Measurements from ENCODE around the gene PTER.

Gene PTER

GRCh38 chr10:16436758-16437539 is at the start of gene PTER:
TSS of gene PTER (plus strand) at chr10:16437010. CDS start at chr10:16484385, 47,375 bp downstream.
- peak; percentile 91 to 99 for DNase-seq (ENCODE audit: low read depth in 2 of 2)

- no peak for DNase-seq (ENCODE audit: low read depth in 2 of 2)
These were observed 44.2 kb upstream of the PTER start for GRCh38 chr10:16392531-16393069.

- no peak for DNase-seq (ENCODE audit: low read depth in 2 of 2)
These were observed 43.4 kb upstream of the PTER start for GRCh38 chr10:16393271-16393858.

- no peak for DNase-seq (ENCODE audit: low read depth in 2 of 2)
These were observed 35.4 kb upstream of the PTER start for GRCh38 chr10:16401416-16401815.

GRCh38 chr10:16408379-16408778 is 28.4 kb upstream of the PTER start:
- no peak for DNase-seq (ENCODE audit: low read depth in 2 of 2)

GRCh38 chr10:16417341-16417740 is 19.5 kb upstream of the PTER start:
- DNase-seq (ENCODE audit: low read depth in 2 of 2): no peak

- no peak for DNase-seq (ENCODE audit: low read depth in 2 of 2)
These were observed 13.2 kb upstream of the PTER start for GRCh38 chr10:16423599-16423998.

GRCh38 chr10:16425449-16425848 is 11.4 kb upstream of the PTER start:
- DNase-seq (ENCODE audit: low read depth in 2 of 2): no peak

GRCh38 chr10:16429539-16429938 is 7.3 kb upstream of the PTER start:
- DNase-seq (ENCODE audit: low read depth in 2 of 2): no peak

- DNase-seq (ENCODE audit: low read depth in 2 of 2): no peak
These were observed 448 bp upstream of the PTER start for GRCh38 chr10:16436367-16436757.

- DNase-seq (ENCODE audit: low read depth in 2 of 2): no peak
These were observed 707 bp downstream of the PTER start for GRCh38 chr10:16437540-16437894.

GRCh38 chr10:16439295-16439694 is 2.5 kb downstream of the PTER start:
- no peak for DNase-seq (ENCODE audit: low read depth in 2 of 2)

- no peak for DNase-seq (ENCODE audit: low read depth in 2 of 2)
These were observed 3.8 kb downstream of the PTER start for GRCh38 chr10:16440396-16441133.

- DNase-seq (ENCODE audit: low read depth in 2 of 2): no peak
These were observed 4.5 kb downstream of the PTER start for GRCh38 chr10:16441173-16441840.

GRCh38 chr10:16442914-16443313 is 6.1 kb downstream of the PTER start:
- DNase-seq (ENCODE audit: low read depth in 2 of 2): no peak

GRCh38 chr10:16445770-16446469 is 9.1 kb downstream of the PTER start:
- no peak for DNase-seq (ENCODE audit: low read depth in 2 of 2)

- DNase-seq (ENCODE audit: low read depth in 2 of 2): no peak
These were observed 12.6 kb downstream of the PTER start for GRCh38 chr10:16449454-16449853.

GRCh38 chr10:16458166-16458955 is 21.6 kb downstream of the PTER start:
- no peak for DNase-seq (ENCODE audit: low read depth in 2 of 2)

GRCh38 chr10:16459423-16459939 is 22.7 kb downstream of the PTER start:
- DNase-seq (ENCODE audit: low read depth in 2 of 2): no peak

- DNase-seq (ENCODE audit: low read depth in 2 of 2): no peak
These were observed 29.2 kb downstream of the PTER start for GRCh38 chr10:16466001-16466400.
